Kidney (tissue), 14 donors: Measurements from ENCODE around the gene KRT17. TPM values are rescaled to one million over a fixed set of nuclear protein-coding genes. Genes with fewer than 3 reads are reported as not detected.
"Not testable (repeated sequence)": the region's sequence is repeated elsewhere in the genome, so short reads cannot be mapped to it uniquely, and the experiment has no call there.

ENCODE experiments used
- DNase-seq, 5 donors: peaks; one replicate each; pipeline ENCODE4 v3.0.0-alpha.2; 2013 to 2020
- FAIRE-seq: peaks from 2 replicates; lab custom pipeline; 2012; peaks lifted over from hg19 to GRCh38; lab: Jason Lieb, UNC
- H3K27ac ChIP-seq, 2 donors: one replicate each; pipeline ENCODE4 v1.7.0; 2013; ENCODE audit warnings: low read depth in 2 of 2, low read length in 2 of 2, inconsistent platforms in 1 of 2
- H3K27me3 ChIP-seq: one replicate; pipeline ENCODE4 v1.7.1; 2013; ENCODE audit warnings: low read length, inconsistent platforms; ENCODE audit not compliant: control insufficient read depth, insufficient read depth
- H3K36me3 ChIP-seq, 3 donors: one replicate each; pipeline versions ENCODE4 v1.7.0 to v1.7.1; 2013; ENCODE audit warnings: low read length in 3 of 3, control low read depth in 1 of 3, inconsistent platforms in 1 of 3; ENCODE audit not compliant: insufficient read depth in 3 of 3, control insufficient read depth in 2 of 3
- H3K4me1 ChIP-seq, 3 donors: one replicate each; pipeline versions ENCODE4 v1.7.0 to v1.7.1; 2013; ENCODE audit warnings: low read length in 3 of 3, inconsistent platforms in 1 of 3, low read depth in 1 of 3; ENCODE audit not compliant: control insufficient read depth in 2 of 3, insufficient read depth in 2 of 3
- H3K4me3 ChIP-seq, 3 donors: one replicate each; pipeline versions ENCODE4 v1.7.0 to v1.8.1; 2013; ENCODE audit warnings: low read length in 3 of 3, control low read depth in 1 of 3, inconsistent platforms in 1 of 3
- H3K9ac ChIP-seq, 3 donors: one replicate each; pipeline versions ENCODE4 v1.7.0 to v1.7.1; 2013; ENCODE audit warnings: low read length in 3 of 3, control low read depth in 1 of 3, inconsistent platforms in 1 of 3
- H3K9me3 ChIP-seq, 3 donors: one replicate each; pipeline versions ENCODE4 v1.7.0 to v1.7.1; 2013; ENCODE audit warnings: low read length in 3 of 3, control low read depth in 1 of 3, inconsistent platforms in 1 of 3; ENCODE audit not compliant: control insufficient read depth in 2 of 3, insufficient read depth in 1 of 3
- CTCF ChIP-seq: IDR thresholded peaks from 3 replicates; pipeline ENCODE4 v1.5.1; 2012; ENCODE audit warnings: mild to moderate bottlenecking, moderate library complexity, borderline replicate concordance; ENCODE audit not compliant: insufficient read depth; ENCODE audit errors: extremely low read depth
- intact Hi-C: fragments of 100-400 bp; cut with DNase I; formaldehyde crosslinking; loops from one replicate; pipeline ENCODE4 v1.11.1; 2022
- polyA plus RNA-seq: library from polyadenylated mRNA; stranded (reverse); fragments of 350-450 nt; fragmentation: Illumina TruSeq; extraction: RNeasy Lipid Tissue Mini Kit (QIAGEN cat#74804); gene quantifications from one replicate; pipeline ENCODE4 v1.2.3, GENCODE V29; 2014; ENCODE audit warnings: low read depth, low replicate concordance; ENCODE audit not compliant: insufficient read depth
- total RNA-seq: library from RNA; stranded (reverse); fragmentation: NEBNext Ultra II Directional; extraction: Animal tissue kit (Norgen Biotek cat#: 25700); gene quantifications from one replicate; pipeline ENCODE4 v1.2.1, GENCODE V29; 2021
- donor health status: control.
- donor health status: control.
- donor health status: control.
- donor health status: control.
- donor health status: control.
- donor health status: DM: yes; HTN: yes; CAD: no.
- donor health status: Normal renal cell carcinoma (clear cell type).

KRT17 gene
- total and polyA plus RNA-seq, 2 donors from 2014 or later, result 5.5 to 11.1 TPM

- no peak overlapping the region for H3K9ac ChIP-seq
These were observed 44.7 kb downstream of the KRT17 start for GRCh38 chr17:41579484-41580243.

GRCh38 chr17:41578971-41579370, 45.4 kb downstream of the KRT17 start:
- H3K9ac ChIP-seq, result no peak overlapping the region
- no peak overlapping the region for H3K27ac ChIP-seq
- FAIRE-seq (no peak), DNase-seq (no peak)
- H3K36me3 ChIP-seq, result no peaks in the 10 kb centered on the region
- no peaks in the 10 kb centered on the region for H3K27me3 ChIP-seq
- H3K4me1 ChIP-seq, result no peaks in the 10 kb centered on the region
- intact Hi-C loops, result no loop called here
- no peaks in the 10 kb centered on the region for H3K9me3 ChIP-seq
- no peak overlapping the region for H3K4me3 ChIP-seq
- no peak for TF ChIP-seq CTCF

More at GRCh38 chr17:41579484-41580243, 44.7 kb downstream of the KRT17 start:
- Histone ChIP-seq H3K9me3 (no peaks in the 10 kb centered on the region), H3K4me3 (peak overlapping the region in 1 of 3 donors; percentile 16), H3K36me3 (no peaks in the 10 kb centered on the region), H3K27me3 (no peaks in the 10 kb centered on the region), H3K4me1 (no peaks in the 10 kb centered on the region), H3K27ac (no peak overlapping the region)
- no peak for FAIRE-seq
- intact Hi-C loops, result no loop called here
- DNase-seq, result peak; percentile 83 to 96 (median 93)
- peak; percentile 80 for TF ChIP-seq CTCF

GRCh38 chr17:41578538-41578937, 45.8 kb downstream of the KRT17 start:
- H3K4me3 ChIP-seq, result no peak overlapping the region
- H3K27me3 ChIP-seq, result no peaks in the 10 kb centered on the region
- no peak overlapping the region for H3K27ac ChIP-seq
- H3K9ac ChIP-seq, result no peak overlapping the region
- no peaks in the 10 kb centered on the region for H3K4me1 ChIP-seq
- no peak for TF ChIP-seq CTCF
- FAIRE-seq, result no peak
- no peaks in the 10 kb centered on the region for H3K9me3 ChIP-seq
- H3K36me3 ChIP-seq, result no peaks in the 10 kb centered on the region
- no peak for DNase-seq
- intact Hi-C loops, result no loop called here

- H3K27me3 ChIP-seq, H3K36me3 ChIP-seq, H3K4me1 ChIP-seq, FAIRE-seq, H3K4me3 ChIP-seq, H3K27ac ChIP-seq, DNase-seq, H3K9me3 ChIP-seq, intact Hi-C loops, H3K9ac ChIP-seq: not testable (repeated sequence)
These were observed 47.6 kb downstream of the KRT17 start for GRCh38 chr17:41576740-41577139.
